HG03045 (cell line): ENCODE measurements around the gene ARPP19.
"Not testable (repeated sequence)": the region's sequence is repeated elsewhere in the genome, so short reads cannot be mapped to it uniquely, and the experiment has no call there.

ENCODE experiments used
- ATAC-seq: cut with Tn5 transposase; IDR thresholded peaks from one replicate; pipeline ENCODE4 v1.9.1; 2021; ENCODE audit warnings: mild to moderate bottlenecking, moderate library complexity; ENCODE audit not compliant: unreplicated experiment

Gene ARPP19, protein sequence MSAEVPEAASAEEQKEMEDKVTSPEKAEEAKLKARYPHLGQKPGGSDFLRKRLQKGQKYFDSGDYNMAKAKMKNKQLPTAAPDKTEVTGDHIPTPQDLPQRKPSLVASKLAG

DNA sequence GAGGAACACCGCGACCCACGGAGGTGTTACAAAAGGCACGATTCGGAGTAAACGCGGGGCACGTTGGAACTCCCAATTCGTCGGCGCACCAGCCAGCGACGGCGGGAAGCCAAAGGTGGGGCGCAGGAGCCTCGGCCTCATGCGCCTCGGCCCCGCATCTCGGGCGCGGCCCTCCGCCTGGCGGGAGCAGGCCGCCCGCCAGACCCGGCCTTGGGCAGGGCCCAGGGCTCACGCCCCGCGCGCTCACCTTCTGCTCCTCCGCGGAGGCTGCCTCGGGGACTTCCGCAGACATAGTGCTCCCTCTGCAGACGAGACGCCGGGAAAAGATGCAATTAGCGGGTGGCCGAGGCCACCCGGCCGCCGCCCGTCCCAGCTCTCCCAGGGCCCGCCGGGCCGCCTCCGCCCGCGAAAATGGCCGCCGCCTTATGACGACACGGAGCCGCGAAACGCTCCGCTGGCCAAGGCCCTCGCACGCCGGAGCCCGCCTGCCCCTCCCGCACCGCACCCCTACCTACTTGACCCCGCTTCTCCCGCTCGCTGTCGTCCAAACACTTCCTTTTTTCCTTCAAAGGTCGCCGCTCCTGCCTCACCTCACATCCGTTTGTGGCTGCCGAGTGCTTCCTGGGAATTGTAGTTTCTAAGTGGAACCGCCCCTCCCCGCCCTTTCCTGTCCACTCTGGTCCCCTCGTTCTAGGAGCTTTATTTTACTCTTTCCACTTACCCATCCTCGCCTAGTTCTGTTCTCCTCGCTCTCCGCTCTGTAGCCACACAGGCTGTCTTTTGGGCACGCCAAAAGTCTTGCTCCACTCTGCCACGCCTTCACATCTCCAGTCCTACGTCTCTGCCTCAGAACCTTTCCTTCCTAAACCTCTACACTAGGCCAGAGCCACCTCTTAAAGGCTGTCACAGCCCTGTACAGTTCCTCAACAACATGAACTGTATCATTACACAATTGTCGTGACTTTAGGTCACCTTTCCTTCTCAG is at the start of gene ARPP19:
Gene ARPP19 (minus strand): TSS at position 430 of the 985 bp plus-strand sequence. CDS start 138 bp downstream, at position 292.
- peak; percentile 73 for ATAC-seq

DNA sequence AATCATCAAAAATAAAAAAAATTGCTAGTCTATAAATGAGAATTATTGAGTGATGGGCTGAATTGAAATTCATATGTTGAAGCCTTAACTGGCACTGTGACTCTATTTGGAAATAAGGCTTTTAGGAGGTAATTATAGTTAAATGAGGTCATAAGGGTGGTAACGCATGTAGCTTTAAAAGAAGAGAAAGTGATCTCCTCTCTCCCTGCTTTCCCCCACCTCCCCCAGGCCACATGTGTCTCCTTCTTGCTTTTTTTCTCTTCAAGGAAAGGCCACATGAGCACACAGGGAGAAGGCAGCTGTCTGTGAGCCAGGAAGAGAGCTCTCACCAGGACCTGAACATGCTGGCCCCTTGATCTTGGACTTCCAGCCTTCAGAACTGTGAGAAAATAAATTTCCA is 48.2 kb upstream of the ARPP19 start:
- no peak for ATAC-seq

DNA sequence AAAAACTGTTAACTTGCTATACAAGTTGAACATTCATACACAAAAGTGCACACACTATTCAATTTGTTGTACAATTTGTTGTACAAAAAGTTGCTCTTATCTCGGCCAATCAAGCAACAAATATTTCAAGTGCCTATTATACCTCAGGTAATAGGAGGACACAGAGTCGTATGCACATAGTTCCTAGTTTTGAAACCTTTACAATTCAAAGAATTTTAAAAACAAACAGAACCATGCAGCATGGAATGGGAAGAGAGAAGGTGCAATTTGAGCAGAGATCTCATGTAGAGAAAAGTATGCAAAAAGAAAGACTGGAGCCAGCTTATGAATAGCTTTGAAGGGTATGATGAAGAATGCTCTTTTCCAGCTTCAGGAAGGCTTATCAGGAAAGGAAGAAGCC is 46.5 kb upstream of the ARPP19 start:
- no peak for ATAC-seq

DNA sequence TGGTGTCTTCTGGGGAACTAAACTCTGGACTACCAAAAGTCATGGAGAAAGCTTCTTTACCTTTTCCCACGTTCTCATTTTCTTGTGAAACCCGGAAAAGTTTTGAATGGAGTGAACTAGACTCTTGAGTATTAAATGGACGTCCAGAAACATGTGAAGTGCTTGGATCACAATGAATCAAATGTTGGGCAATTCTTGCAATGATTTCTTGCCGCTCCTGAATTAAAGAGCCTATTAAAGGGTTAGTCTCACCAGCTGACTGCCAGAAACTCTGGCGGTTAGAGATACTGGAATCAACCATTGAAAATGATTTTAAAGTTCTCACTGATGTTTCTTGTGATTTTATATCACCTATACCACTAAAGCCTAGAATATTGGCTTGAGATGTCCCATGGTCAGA is 40.8 kb upstream of the ARPP19 start:
- ATAC-seq: no peak

DNA sequence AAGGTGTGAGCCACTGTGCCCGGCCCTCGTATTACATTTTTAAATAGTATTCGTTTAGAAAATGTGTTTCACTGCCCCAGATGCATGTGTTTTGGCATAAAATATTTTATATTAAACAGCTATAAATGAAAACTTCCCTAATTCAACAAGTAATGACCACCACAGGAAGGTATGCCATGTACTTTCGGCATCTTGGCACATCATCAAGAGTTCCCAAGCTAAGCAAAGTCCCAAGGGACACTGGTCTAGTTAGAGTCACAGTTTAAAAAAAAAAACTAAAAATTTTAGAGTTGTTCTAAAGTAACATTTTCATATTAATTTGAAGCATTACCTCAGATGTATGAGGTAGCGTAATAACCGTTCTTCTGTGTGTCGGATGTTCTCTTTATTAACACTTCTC is 15.6 kb upstream of the ARPP19 start:
- ATAC-seq: no peak

DNA sequence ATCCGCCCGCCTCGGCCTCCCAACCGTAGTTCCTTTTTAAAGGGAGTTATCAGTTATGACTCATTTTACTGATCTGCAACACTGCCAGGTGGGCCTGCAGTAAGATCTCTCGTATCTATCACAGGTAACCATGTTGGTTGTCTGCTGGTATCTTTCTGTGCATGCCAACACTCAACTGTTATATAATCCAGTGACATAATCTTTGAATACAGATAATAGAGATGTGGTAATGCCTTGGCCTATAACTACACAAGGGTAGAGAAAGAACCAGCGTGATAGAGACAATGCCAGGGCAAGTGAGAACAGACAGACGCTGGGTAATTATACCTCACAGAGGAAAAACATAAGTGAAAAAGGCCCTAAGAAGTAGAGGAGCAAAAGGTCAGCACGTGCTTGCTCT is 11.0 kb upstream of the ARPP19 start:
- ATAC-seq: no peak

DNA sequence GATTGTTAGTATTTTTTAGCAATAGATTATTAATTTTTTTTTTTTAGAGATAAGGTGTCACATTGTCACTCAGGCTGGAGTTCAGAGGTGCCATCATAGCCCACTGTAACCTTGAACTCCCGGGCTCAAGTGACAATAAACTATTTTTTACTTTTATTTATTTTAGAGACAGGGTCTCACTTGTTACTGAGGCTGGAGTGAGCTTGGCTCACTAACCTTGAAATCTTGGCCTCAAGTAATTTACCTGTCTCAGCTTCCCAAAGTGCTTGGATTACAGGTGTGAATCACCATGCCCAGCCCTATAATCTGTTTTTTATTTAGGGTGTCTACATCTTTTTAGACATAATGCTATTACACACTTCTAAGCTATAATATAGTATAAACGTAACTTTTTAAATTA is 7.9 kb upstream of the ARPP19 start:
- no peak for ATAC-seq

DNA sequence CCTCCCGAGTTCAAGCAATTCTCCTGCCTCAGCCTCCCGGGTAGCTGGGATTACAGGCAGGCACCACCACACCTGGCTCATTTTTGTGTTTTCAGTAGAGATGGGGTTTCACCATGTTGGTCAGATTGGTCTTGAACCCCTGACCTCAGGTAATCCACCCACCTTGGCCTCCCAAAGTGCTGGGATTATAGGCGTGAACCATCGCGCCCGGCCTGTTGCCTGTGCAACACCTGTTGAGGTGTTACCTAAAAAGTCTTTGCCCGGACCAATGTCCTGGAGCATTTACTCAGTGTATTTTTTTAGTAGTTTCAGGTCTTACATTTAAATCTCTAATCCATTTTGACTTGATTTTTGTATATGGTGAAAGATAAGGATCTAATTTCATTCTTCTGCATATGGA is 6.7 kb upstream of the ARPP19 start:
- ATAC-seq: not testable (repeated sequence)

DNA sequence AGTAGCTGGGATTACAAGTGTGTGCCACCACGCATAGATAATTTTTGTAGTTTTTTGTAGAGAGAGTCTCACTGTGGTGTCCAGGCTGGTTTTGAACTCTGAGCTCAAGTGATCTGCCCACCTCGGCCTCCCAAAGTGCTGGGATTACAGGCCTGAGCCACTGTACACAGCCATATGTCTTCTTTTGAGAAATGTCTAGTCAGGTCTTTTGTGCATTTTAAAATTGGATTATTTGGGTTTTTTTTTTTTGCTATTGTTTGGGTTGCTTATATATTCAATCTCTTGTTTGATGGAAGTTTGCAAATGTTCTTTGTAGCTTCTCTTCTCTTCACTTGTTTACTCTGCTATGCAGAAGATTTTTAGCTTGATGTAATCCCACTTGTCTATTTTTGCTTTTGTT is 6.2 kb upstream of the ARPP19 start:
- no peak for ATAC-seq

DNA sequence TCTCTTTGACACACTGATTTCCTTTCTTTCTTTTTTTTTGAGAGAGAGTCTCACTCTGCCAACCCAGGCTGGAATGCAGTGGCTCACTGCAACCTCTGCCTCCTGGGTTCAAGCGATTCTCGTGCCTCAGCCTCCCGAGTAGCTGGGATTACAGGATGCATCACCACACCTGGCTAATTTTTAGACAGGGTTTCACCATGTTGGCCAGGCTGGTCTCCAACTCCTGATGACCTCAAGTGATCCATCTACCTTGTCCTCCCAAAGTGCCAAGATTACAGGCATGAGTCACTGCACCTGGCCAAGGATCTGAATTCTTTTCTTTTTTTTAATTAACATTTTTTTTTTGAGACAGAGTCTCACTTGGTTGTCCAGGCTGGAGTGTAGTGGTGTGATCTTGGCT is 5.8 kb upstream of the ARPP19 start:
- ATAC-seq: not testable (repeated sequence)

DNA sequence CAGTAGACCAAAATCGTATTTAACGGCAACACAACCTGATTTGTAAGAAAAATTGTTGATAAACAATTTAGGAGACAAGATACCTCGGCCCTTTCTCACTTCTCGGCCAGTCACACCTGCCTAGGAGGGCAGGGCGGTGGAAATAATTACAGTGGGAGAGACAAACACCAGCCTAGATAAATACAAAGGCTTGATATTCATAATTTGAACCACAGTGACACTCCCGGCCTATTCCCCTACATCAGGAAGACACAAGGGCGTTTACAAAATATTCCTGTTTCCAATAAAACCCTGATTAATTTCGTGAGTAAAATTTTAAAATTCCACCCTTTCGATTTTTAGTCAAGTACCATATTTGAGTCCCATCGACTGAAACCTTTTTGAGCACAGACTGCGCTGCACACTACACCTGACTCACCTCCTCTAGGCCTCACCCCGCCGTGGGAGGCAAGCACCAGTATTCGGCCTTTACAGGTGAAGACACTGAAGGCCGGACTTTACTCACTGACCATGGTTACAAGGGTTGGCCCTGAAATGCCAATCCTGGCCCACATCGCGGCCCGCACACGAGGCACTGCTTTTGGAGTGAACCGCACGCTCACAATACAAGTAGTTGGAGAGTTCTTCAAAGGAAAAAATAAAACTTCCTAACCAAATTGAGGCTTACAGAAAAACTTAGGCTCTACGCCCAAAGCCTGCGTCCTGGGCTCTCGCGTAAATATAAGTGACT is 794 bp downstream of the ARPP19 start:
- ATAC-seq: no peak

DNA sequence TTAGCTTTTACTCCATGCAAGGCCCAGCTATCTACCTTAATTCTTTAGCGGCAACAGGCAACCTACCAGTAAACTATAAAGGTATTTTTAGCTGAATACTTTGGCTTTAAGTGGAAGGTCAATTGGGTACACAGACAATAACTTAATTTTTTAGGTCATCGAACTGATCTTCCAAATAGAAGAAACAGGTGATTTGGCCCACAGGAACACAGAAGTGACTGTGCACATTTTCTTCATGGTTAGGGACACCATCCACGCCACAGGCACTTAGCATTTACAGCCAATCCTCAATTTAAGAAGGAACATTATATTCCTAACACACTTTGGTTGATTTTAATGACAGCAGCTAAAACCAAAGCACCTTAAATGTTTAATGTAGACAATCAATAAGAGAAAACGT is 1.9 kb downstream of the ARPP19 start:
- ATAC-seq: no peak

DNA sequence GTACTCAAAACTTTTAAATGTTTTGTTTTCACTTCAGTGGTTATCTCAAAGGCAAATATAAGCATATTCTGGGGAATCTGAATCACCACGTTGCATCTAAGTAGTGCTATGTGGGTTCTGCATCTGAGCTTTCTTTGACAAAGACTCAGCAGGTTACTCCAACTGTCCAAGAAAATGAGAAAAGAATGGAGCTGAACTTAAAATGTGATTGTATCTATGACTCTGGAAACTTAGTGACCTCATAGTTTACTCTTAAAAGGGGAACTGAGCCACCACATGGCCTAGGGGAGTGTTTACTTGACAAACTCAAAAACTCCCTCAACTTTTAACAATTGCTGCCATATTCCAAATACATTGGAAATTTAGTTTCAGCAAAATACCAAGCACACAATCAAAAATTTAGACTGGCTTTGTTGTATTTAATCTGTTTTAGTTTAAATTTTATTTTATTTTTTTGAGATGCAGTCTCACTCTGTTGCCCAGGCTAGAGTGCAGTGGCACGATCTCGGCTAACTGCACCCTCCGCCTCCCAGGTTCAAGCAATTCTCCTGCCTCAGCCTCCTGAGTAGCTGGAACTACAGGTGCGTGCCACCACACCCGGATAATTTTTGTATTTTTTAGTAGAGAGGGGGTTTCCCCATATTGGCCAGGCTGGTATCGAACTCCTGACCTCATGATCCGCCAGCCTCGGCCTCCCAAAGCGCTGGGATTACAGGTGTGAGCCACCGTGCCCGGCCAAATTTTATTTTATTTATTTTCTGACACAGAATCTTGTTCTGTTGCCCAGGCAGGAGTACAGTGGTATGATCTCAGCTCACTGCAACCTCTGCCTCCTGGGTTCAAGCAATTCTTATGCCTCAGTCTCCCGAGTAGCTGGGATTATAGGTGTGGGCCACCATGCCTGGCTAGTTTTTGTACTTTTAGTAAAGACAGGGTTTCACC is 3.1 kb downstream of the ARPP19 start:
- ATAC-seq: not testable (repeated sequence)

DNA sequence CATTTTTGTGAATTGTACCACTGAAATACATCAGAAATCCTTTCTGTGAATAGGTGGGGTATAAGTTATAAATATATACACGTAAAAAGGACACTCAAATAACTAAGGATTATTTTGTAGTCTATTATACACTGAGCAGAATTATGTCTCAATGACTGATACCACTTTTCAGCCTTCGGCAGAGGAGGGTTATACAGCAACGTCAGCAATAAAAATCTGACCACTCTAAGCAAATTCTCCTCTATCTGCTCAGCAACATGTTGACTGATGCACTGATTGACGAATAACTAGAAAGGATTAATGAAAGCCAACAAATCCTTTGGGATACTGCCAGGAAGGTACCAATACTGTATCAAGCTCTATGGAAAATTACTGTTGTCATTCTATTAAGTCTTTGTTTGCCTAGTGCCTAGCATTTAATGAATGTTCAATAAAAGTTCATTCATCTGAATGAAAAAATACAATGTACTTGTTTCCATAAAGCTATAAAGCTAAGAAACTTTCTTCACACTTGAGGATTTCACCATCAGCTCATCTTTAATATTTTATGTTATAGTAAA is 5.2 kb downstream of the ARPP19 start:
- no peak for ATAC-seq

DNA sequence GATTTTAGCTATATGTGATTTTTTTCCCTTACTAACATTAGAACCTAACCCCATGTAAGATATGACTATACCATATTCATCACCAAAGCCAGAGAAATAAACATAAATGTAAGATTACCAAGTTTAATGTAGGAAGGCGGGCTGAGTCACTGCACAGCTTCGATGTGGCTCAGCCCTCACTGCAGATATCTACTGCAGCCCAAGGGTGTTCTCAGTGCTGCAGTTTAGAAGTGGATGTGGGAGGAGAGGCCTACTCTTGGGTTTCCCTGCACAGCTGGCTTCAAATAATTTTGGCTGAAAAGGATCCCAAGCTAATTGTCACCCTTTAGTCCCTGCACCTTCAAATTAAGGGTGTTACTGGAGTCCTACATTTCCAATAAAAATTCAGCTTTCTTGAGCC is 9.3 kb downstream of the ARPP19 start:
- ATAC-seq: no peak

DNA sequence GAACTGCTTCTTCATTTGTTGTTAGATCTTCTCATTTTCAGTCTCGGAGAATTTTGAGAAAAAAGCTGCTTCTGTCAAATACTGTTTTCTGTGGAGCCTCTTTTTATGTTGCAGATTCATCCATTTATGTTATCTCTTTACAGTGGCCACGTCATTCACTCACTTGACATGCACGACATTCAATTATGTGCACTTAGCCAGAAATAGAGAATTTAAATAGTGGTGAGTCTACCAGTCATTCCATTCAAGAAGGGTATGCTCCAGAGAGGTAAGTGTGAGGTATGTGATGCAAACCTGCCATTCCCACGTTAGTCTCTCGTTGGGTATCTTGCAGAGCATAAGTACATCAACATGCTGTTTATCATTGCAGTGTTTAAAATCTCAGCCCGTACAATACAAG is 9.8 kb downstream of the ARPP19 start:
- no peak for ATAC-seq

DNA sequence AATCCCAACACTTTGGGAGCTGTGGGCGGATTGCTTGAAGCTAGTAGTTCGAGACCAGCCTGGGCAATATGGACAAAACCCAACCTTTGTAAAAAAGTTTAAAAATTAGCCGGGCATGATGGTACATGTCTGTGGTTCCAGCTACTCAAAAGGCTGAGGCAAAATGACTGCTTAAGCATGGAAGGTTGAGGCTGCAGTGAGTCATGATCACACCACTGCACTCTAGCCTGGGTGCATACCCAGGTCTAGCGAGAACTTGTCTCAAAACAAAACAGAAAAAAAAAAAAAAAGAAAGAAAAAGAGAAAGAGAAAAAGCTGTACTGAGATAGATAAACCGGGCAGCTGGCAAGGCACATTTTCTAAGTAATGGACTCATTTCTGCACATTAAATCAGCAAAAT is 10.6 kb downstream of the ARPP19 start:
- peak; percentile 88 for ATAC-seq

DNA sequence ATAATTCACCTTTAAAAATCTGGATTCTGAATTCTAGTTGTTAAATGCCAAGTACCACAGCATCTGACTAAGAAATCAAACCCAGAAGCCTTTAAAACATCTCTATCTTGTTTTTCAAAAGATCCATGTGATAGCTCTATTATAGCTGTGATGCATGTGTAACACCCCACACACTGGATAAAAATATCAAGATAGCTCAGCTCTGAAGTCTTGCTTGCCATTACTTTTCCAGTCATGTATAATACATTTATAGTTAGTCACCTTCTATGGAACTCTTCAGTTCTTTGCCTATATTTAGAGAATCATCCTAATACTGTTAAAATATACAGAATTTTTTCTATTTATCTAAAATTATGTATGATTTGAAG is 11.6 kb downstream of the ARPP19 start:
- ATAC-seq: no peak

DNA sequence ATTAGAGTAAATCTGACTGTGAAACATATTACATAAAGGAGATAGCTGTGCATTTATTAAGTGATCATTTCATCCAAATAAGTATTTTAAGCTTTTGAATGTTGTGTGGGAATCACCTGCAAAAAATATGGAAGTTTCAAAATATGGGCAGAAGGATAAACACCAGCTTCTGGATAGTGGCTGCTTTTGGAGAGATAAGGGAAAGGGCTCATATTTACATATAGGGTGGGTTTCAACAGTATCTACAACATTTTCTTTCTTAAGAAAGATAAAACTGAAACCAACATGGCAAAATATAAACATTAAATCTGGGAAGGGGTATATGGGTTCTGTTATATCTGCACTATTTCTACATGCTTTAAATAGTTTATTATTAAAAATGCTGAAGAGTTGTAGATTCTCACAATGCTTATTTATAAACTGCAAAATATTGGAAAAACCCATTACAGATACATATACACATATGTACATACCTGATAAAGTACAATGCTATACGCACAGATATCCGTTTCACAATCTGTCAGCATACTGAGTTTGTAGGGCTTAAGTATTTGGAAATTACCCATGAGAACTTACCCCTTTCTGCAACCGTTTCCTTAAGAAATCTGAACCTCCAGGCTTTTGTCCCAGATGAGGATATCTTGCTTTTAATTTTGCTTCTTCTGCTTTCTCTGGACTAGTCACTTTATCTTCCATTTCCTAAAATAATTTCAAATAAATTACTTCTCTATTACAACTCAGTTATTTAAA is 12.1 kb downstream of the ARPP19 start:
- ATAC-seq: no peak

DNA sequence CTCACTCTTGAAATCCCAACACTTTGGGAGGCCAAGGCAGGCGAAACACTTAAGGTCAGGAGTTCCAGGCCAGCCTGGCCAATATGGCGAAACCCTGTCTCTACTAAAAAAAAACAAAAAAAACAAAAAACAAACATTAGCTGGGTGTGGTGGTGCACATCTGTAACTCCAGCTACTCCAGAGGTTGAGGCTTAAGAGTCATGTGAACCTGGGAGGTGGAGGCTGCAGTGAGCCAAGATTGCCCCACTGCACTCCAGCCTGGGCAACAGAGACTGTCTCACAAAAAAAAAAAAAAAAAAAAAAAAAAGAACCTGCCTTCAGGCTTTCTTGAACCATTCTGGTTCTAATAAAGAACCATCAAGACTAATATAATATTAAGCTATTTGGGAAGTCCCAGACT is 16.5 kb downstream of the ARPP19 start:
- no peak for ATAC-seq
